ENCODE data around the gene RSU1.

DNA sequence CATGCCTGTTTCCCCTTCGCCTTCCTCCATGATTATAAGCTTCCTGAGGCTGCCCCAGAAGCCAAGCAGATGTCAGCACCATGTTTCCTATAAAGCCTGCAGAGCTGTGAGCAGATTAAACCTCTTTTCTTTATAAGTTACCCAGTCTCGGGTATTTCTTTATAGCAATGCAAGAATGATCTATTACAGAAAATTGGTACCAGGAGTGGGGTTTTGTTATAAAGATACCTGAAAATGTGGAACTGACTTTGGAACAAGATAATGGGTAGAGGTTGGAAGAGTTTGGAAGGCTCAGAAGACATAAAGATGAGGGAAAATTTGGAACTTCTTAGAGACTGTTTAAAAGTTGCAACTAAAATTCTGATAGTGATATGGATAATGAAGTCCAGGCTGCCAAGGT lies 4.8 kb upstream of the RSU1 start:
- no peak for TF ChIP-seq POLR2A (IDR thresholded peaks at IDR 0.05)
- no peak for TF ChIP-seq CTCF (IDR thresholded peaks at IDR 0.05)

Measured in suprapubic skin (tissue), 3 donors.